K562 (cell line): ENCODE results near the gene ARHGDIB. TPM values are rescaled to one million over a fixed set of nuclear protein-coding genes. Genes with fewer than 3 reads are reported as not detected.

Source experiments
- ATAC-seq: fragments of 200-7000 bp; cut with Tn5 transposase; 3 replicates; pipeline ENCODE4 v1.9.1; 2020; ENCODE audit warnings: moderate library complexity
- BruUV-seq: library from RNA; stranded (reverse); fragments of 400-500 nt; replicated peaks from 2 replicates; lab custom pipeline; 2021; lab: Mats Ljungman, UMichigan
- CTCF ChIA-PET: fragments of 300-600 bp; formaldehyde crosslinking; extraction: SDS; loops from one replicate; lab custom pipeline; 2021; ENCODE audit warnings: low intra/inter-chr PET ratio; lab: Yijun Ruan, JAX
- POLR2A ChIA-PET: fragments of 300-600, 350-650 bp; sonication (Branson Sonifier 250); formaldehyde crosslinking; extraction: SDS; loops from one replicate; lab custom pipeline; 2021; ENCODE audit warnings: antibody characterized with exemption, inconsistent platforms; lab: Yijun Ruan, JAX
- DNase-seq, 4 experiments: peaks; one replicate each; pipeline versions ENCODE4 v3.0.0 to v3.0.0-alpha.2; 2011 to 2018; ENCODE audit warnings: low spot score in 3 of 4, mixed read lengths in 3 of 4; ENCODE audit errors: extremely low read depth in 1 of 4
- FAIRE-seq: peaks from 2 replicates; lab custom pipeline; 2011; peaks lifted over from hg19 to GRCh38; lab: Jason Lieb, UNC
- H2AFZ ChIP-seq: 2 replicates; pipeline ENCODE4 v1.6.0; 2011; ENCODE audit warnings: low read depth, low read length, control low read depth, inconsistent platforms
- H3K27ac ChIP-seq: fragments of 200-600 bp; 3 replicates; pipeline ENCODE4 v1.8.0; 2011; ENCODE audit warnings: low read depth, mild to moderate bottlenecking, control low read depth, inconsistent platforms, low read length, moderate library complexity, mixed read lengths; ENCODE audit errors: extremely low read depth
- H3K27me3 ChIP-seq, 2 experiments: fragments of 300-600 bp in 1 of 2; 2 replicates in 1 of 2; 3 replicates in 1 of 2; pipeline versions ENCODE4 v1.6.0 to v1.8.0; 2011; ENCODE audit warnings: inconsistent platforms in 2 of 2, low read length in 2 of 2, mild to moderate bottlenecking in 1 of 2, mixed read lengths in 1 of 2, moderate library complexity in 1 of 2; ENCODE audit not compliant: control insufficient read depth in 2 of 2, insufficient read depth in 2 of 2
- H3K36me3 ChIP-seq: fragments of 300-600 bp; 3 replicates; pipeline ENCODE4 v1.8.0; 2011; ENCODE audit warnings: mild to moderate bottlenecking, low read length, inconsistent platforms; ENCODE audit not compliant: control insufficient read depth, insufficient read depth
- H3K4me1 ChIP-seq, 2 experiments: fragments of 200-600 bp in 1 of 2; replicated peaks in 1 of 2; 2 replicates in 1 of 2; 3 replicates in 1 of 2; pipeline versions ENCODE4 v1.5.1 to v1.8.0; 2011; ENCODE audit warnings: inconsistent platforms in 2 of 2, low read length in 2 of 2, mild to moderate bottlenecking in 1 of 2, mixed read lengths in 1 of 2, moderate library complexity in 1 of 2; ENCODE audit not compliant: control insufficient read depth in 2 of 2, insufficient read depth in 2 of 2
- H3K4me2 ChIP-seq: 2 replicates; pipeline ENCODE4 v1.6.1; 2011; ENCODE audit warnings: low read length, control low read depth, inconsistent platforms, mixed read lengths; ENCODE audit not compliant: insufficient read depth
- H3K4me3 ChIP-seq: fragments of 200-600 bp; sonication (generic), shearing (Covaris generic); 2 replicates; pipeline ENCODE4 v1.5.1; 2016; ENCODE audit warnings: control low read depth, inconsistent platforms
- H3K79me2 ChIP-seq: fragments of 200-600 bp; 3 replicates; pipeline ENCODE4 v1.8.0; 2011; ENCODE audit warnings: low read length, inconsistent platforms; ENCODE audit not compliant: control insufficient read depth, insufficient read depth
- H3K9ac ChIP-seq, 2 experiments: 2 replicates each; pipeline versions ENCODE4 v1.6.0 to v1.6.1; 2011; ENCODE audit warnings: low read depth in 2 of 2, low read length in 2 of 2, control low read depth in 1 of 2, inconsistent platforms in 1 of 2, mild to moderate bottlenecking in 1 of 2, mixed read lengths in 1 of 2; ENCODE audit not compliant: insufficient read depth in 1 of 2
- H3K9me1 ChIP-seq: one replicate; pipeline ENCODE4 v1.6.0; 2011; ENCODE audit warnings: inconsistent platforms, mild to moderate bottlenecking, low read length, moderate library complexity; ENCODE audit not compliant: control insufficient read depth, insufficient read depth
- H3K9me3 ChIP-seq: replicated peaks from 2 replicates; pipeline ENCODE4 v1.5.1; 2011; ENCODE audit warnings: low read depth, low read length, inconsistent platforms; ENCODE audit not compliant: control insufficient read depth, insufficient read depth
- H4K20me1 ChIP-seq: replicated peaks from 2 replicates; pipeline ENCODE4 v1.6.1; 2011; ENCODE audit warnings: low read length, inconsistent platforms, mixed read lengths; ENCODE audit not compliant: control insufficient read depth, insufficient read depth
- BDP1 ChIP-seq: IDR thresholded peaks from 3 replicates; pipeline ENCODE4 v1.6.1; 2011; ENCODE audit not compliant: insufficient read length, insufficient read depth
- BRD4 ChIP-seq: fragments of 200-600 bp; sonication (generic); IDR thresholded peaks from 2 replicates; pipeline ENCODE4 v1.6.1; 2017; ENCODE audit warnings: inconsistent platforms
- C11orf30 ChIP-seq: fragments of 450-650 bp; IDR thresholded peaks from 2 replicates; pipeline ENCODE4 v1.6.1; 2016; ENCODE audit warnings: low read depth, mild to moderate bottlenecking
- CHD1 ChIP-seq: fragments of 200-600 bp; sonication (generic); IDR thresholded peaks from one replicate; pipeline ENCODE4 v1.6.1; 2012; ENCODE audit warnings: mild to moderate bottlenecking, moderate library complexity, low read length, inconsistent platforms
- ESRRB ChIP-seq: fragments of 250-450 bp; sonication (Bioruptor Pico); IDR thresholded peaks from 2 replicates; pipeline ENCODE4 v1.5.0; 2020; ENCODE audit warnings: mild to moderate bottlenecking, moderate library complexity, borderline replicate concordance
- FUS ChIP-seq: fragments of 200-400 bp; formaldehyde crosslinking; optimal IDR thresholded peaks from 2 replicates; pipeline ENCODE3; 2017; ENCODE audit warnings: low read depth, low read length
- GTF2F1 ChIP-seq: IDR thresholded peaks from 2 replicates; pipeline ENCODE4 v1.6.1; 2011; ENCODE audit warnings: low read depth, low read length, improper control_type of control experiment
- HDGF ChIP-seq: fragments of 450-650 bp; IDR thresholded peaks from 2 replicates; pipeline ENCODE4 v1.6.1; 2016
- LEF1 ChIP-seq: fragments of 450-650 bp; IDR thresholded peaks from 2 replicates; pipeline ENCODE4 v1.6.1; 2016; ENCODE audit warnings: mild to moderate bottlenecking
- MCM5 ChIP-seq: fragments of 450-650 bp; IDR thresholded peaks from 2 replicates; pipeline ENCODE4 v1.6.1; 2016; ENCODE audit warnings: low read depth
- PTTG1 ChIP-seq: fragments of 450-650 bp; IDR thresholded peaks from 2 replicates; pipeline ENCODE4 v1.6.1; 2016; ENCODE audit warnings: low read depth, mild to moderate bottlenecking, missing genetic modification characterization, missing compliant biosample characterization
- SMAD4 ChIP-seq: fragments of 250-450 bp; sonication (Bioruptor Pico); conservative IDR thresholded peaks from 2 replicates; pipeline ENCODE4 v1.8.0; 2021; ENCODE audit warnings: inconsistent platforms, mild to moderate bottlenecking, moderate library complexity
- ZBTB8A ChIP-seq: fragments of 450-650 bp; IDR thresholded peaks from 2 replicates; pipeline ENCODE4 v1.6.1; 2018; ENCODE audit warnings: mild to moderate bottlenecking, moderate library complexity; ENCODE audit not compliant: partially characterized antibody
- ZC3H4 ChIP-seq: sonication (generic); formaldehyde crosslinking; IDR thresholded peaks from 2 replicates; pipeline ENCODE4 v1.9.0; 2021; ENCODE audit warnings: missing genetic modification reagents, borderline replicate concordance
- ZNF354B ChIP-seq: fragments of 250-450 bp; sonication (Bioruptor Pico); IDR thresholded peaks from 2 replicates; pipeline ENCODE4 v1.4.0; 2020
- ZSCAN29 ChIP-seq: fragments of 450-650 bp; IDR thresholded peaks from 2 replicates; pipeline ENCODE4 v1.6.1; 2017
- in situ Hi-C: fragments of 300-500 bp; cut with MboI; formaldehyde crosslinking; loops from 4 replicates; pipeline ENCODE4 v1.15.0; 2018; ENCODE audit warnings: inconsistent platforms, mixed read lengths
- intact Hi-C: fragments of 100-400 bp; cut with micrococcal nuclease; formaldehyde crosslinking; loops from 2 replicates; pipeline ENCODE4 v1.14.2; 2022
- polyA plus RNA-seq, 8 experiments: library from polyadenylated mRNA; depleted of rRNA in 4 of 8; stranded (reverse) in 5 of 8; unstranded in 3 of 8; fragments of >200 nt; fragmentation: Nextera tagmentation in 2 of 8; fragmentation: Illumina TruSeq in 1 of 8; extraction: Ambion mirVana in 2 of 8; extraction: Trizol in 1 of 8; gene quantifications; 2 replicates each; pipeline versions ENCODE4 v1.2.1 to v1.2.3, GENCODE V29; 2011 to 2014; ENCODE audit warnings: inconsistent platforms in 1 of 8, missing spikeins in 1 of 8
- total RNA-seq, 7 experiments: library from RNA; depleted of rRNA in 6 of 7; stranded (reverse); fragments of >200 nt in 6 of 7; fragmentation: Illumina TruSeq in 2 of 7; extraction: Trizol in 2 of 7; gene quantifications; 2 replicates each; pipeline versions ENCODE4 v1.2.1 to v1.2.3, GENCODE V29; 2011 to 2021; ENCODE audit warnings: low replicate concordance in 1 of 7
- TF ChIP-seq, protein P1 (sequence below): sonication (generic); formaldehyde crosslinking; IDR thresholded peaks from 2 replicates; pipeline ENCODE4 v1.8.1; 2023; ENCODE audit warnings: missing genetic modification reagents, mild to moderate bottlenecking, borderline replicate concordance
- TF ChIP-seq, protein P2 (sequence below): conservative IDR thresholded peaks from 2 replicates; pipeline ENCODE4 v1.6.1; 2011; ENCODE audit warnings: low read depth, mild to moderate bottlenecking, low read length; ENCODE audit not compliant: control insufficient read depth

The ARHGDIB gene
- total and polyA plus RNA-seq, 9 of the 15 experiments (the other 6 are each of a cell fraction or from before 2014, with no cell fraction given): 9.5 to 204 (median 116) TPM

DNA sequence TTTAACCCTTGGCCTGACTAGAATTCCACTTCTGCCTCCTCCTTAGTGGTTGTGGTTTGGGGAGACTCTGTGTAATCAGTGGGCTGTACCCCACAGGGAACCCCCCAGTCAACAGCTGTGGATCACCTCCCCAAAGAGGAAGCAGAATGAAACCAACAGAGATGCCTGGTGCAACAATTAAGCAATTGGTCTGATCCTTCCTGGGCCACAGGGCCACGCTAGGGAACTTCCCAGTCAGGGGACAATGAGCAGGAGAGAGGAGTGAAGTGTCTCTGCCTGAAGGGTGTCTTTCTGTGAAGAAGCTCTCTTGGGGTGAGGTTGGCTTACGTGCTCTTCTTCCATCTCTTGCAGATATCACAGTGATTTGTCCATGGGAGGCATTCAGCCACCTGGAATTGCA is 19.6 kb upstream of the ARHGDIB start (continued):
- no peak for TF ChIP-seq ZC3H4
- TF ChIP-seq ZSCAN29: no peak
- TF ChIP-seq, all 486 proteins: peak for 0

DNA sequence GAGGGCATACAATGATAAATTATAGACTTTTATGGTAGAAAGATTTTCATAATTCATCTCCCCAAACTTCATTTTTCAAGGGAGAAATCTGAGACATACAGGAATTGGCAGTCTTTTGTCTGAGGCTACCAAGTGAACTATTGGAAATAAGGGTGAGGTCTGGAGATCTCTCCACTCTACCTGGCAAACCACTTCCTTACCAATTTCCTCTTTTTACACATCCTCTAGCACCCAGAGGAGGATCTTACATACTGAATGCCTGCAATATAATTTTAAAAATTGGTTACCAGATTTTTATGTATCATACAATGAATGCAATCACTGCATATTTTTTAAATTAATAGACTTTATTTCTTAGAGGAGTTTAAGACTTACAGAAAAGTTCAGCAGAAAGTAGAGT is 18.1 kb upstream of the ARHGDIB start:
- 0 out of 5 replicates have a peak, but pooled peaks cover 0 to 3% of the 10 kb centered on the region in 2 experiments for H3K27me3 ChIP-seq
- DNase-seq: no peak
- H4K20me1 ChIP-seq: no peaks in the 10 kb centered on the region
- no peaks in the 10 kb centered on the region for H3K9me1 ChIP-seq
- H3K9me3 ChIP-seq: no peaks in the 10 kb centered on the region
- TF ChIP-seq, protein P1, sequence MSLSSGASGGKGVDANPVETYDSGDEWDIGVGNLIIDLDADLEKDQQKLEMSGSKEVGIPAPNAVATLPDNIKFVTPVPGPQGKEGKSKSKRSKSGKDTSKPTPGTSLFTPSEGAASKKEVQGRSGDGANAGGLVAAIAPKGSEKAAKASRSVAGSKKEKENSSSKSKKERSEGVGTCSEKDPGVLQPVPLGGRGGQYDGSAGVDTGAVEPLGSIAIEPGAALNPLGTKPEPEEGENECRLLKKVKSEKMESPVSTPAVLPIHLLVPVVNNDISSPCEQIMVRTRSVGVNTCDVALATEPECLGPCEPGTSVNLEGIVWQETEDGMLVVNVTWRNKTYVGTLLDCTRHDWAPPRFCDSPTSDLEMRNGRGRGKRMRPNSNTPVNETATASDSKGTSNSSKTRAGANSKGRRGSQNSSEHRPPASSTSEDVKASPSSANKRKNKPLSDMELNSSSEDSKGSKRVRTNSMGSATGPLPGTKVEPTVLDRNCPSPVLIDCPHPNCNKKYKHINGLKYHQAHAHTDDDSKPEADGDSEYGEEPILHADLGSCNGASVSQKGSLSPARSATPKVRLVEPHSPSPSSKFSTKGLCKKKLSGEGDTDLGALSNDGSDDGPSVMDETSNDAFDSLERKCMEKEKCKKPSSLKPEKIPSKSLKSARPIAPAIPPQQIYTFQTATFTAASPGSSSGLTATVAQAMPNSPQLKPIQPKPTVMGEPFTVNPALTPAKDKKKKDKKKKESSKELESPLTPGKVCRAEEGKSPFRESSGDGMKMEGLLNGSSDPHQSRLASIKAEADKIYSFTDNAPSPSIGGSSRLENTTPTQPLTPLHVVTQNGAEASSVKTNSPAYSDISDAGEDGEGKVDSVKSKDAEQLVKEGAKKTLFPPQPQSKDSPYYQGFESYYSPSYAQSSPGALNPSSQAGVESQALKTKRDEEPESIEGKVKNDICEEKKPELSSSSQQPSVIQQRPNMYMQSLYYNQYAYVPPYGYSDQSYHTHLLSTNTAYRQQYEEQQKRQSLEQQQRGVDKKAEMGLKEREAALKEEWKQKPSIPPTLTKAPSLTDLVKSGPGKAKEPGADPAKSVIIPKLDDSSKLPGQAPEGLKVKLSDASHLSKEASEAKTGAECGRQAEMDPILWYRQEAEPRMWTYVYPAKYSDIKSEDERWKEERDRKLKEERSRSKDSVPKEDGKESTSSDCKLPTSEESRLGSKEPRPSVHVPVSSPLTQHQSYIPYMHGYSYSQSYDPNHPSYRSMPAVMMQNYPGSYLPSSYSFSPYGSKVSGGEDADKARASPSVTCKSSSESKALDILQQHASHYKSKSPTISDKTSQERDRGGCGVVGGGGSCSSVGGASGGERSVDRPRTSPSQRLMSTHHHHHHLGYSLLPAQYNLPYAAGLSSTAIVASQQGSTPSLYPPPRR (CRISPR knock-in tag): no peak
- no peak for TF ChIP-seq HDGF
- no peak for TF ChIP-seq ESRRB
- TF ChIP-seq LEF1: no peak
- no peak for TF ChIP-seq CHD1
- TF ChIP-seq ZSCAN29: no peak
- TF ChIP-seq FUS: no peak
- TF ChIP-seq BDP1: no peak
- no peak for TF ChIP-seq SMAD4 (CRISPR knock-in tag)
- TF ChIP-seq ZNF354B: no peak
- no peak for TF ChIP-seq BRD4
- TF ChIP-seq, protein P2, sequence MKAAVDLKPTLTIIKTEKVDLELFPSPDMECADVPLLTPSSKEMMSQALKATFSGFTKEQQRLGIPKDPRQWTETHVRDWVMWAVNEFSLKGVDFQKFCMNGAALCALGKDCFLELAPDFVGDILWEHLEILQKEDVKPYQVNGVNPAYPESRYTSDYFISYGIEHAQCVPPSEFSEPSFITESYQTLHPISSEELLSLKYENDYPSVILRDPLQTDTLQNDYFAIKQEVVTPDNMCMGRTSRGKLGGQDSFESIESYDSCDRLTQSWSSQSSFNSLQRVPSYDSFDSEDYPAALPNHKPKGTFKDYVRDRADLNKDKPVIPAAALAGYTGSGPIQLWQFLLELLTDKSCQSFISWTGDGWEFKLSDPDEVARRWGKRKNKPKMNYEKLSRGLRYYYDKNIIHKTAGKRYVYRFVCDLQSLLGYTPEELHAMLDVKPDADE: no peak
- no peak for TF ChIP-seq MCM5
- TF ChIP-seq C11orf30: no peak
- no peak for TF ChIP-seq ZBTB8A
- no peak for TF ChIP-seq GTF2F1
- TF ChIP-seq PTTG1 (tag): no peak
- TF ChIP-seq, all 486 proteins: peak for 0
- intact Hi-C loops: no loop called here
- Histone ChIP-seq H3K4me3 (no peak overlapping the region), H3K4me1 (no peaks in the 10 kb centered on the region), H3K9ac (no peak overlapping the region), H3K79me2 (no peaks in the 10 kb centered on the region), H3K27ac (no peak overlapping the region), H3K36me3 (no peaks in the 10 kb centered on the region), H2AFZ (no peak overlapping the region), H3K4me2 (no peak overlapping the region)
- ChIA-PET POLR2A (no interaction called here), CTCF (no interaction called here)
- ATAC-seq (no peak), FAIRE-seq (no peak)
- in situ Hi-C loops: no loop called here
- BruUV-seq: no TSS peak
